GM20431 (cell line): ENCODE measurements around the gene NFYC.

Source experiments
- in situ Hi-C: fragments of 300-500 bp; cut with MseI, MboI; formaldehyde crosslinking; loops from one replicate; pipeline ENCODE4 v1.15.0; 2020; ENCODE audit warnings: low sequenced_read_pairs; ENCODE audit not compliant: unreplicated experiment

Gene NFYC

GRCh38 chr1:40808909-40809308, 117.4 kb downstream of the NFYC start:
- in situ Hi-C loops, result no loop called here

GRCh38 chr1:40810927-40811326, 119.4 kb downstream of the NFYC start:
- in situ Hi-C loops, result no loop called here

- in situ Hi-C loops, result no loop called here
Observed at GRCh38 chr1:40815420-40815819, 123.9 kb downstream of the NFYC start.

- in situ Hi-C loops, result no loop called here
Observed at GRCh38 chr1:40817791-40818263, 126.3 kb downstream of the NFYC start.

GRCh38 chr1:40818264-40818961, 126.9 kb downstream of the NFYC start:
- in situ Hi-C loops, result no loop called here

DNA sequence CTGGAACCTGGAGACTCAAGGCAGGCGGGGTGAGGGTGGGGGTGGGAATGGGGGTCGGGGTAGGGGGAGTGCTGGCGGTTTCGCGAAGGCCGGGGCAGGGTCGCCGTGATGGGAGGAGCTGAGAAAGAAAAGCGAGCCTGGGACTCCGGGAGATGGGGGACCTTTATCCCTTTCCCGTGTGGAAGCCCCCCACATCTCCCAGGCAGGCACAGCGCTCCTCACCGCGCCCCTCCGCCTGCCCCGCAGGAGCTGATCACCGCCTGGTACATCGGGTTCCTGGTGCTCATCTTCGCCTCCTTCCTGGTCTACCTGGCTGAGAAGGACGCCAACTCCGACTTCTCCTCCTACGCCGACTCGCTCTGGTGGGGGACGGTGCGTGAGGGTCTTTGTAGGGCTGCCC, 127.6 kb downstream of the NFYC start:
- in situ Hi-C loops, result no loop called here

GRCh38 chr1:40820251-40820797, 128.8 kb downstream of the NFYC start:
- in situ Hi-C loops, result no loop called here
